ENCODE results near the gene B3GALT2.

The B3GALT2 gene

DNA sequence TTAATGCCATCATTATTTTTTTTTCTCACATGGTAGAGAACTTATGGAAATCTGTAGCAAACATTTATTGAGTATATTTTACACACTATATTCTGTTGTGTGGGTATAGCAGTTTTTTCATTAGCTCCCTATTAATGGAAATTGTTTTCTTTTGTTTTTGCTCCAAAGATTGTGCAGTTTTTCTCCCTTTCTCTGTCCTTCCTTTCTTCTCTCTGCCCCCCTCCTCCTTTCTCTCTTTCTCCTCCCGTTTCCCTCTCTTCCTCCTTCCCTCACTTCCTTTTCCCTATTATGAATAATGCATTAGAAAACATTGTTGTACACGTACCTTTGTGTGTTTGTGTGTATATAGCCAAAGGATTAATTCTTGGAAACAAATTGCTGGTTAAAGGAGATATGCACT, 44.0 kb downstream of the B3GALT2 start:
- no peak for TF ChIP-seq RAD21 (IDR thresholded peaks at IDR 0.05; ENCODE audit: low read depth)
- TF ChIP-seq MAX (IDR thresholded peaks at IDR 0.05) = no peak
- no peak for TF ChIP-seq CEBPB (IDR thresholded peaks at IDR 0.05)
- no peak for TF ChIP-seq FOXM1 (IDR thresholded peaks at IDR 0.05; ENCODE audit: borderline replicate concordance, low read depth)
- no peak for TF ChIP-seq ZBTB7A (IDR thresholded peaks at IDR 0.05; ENCODE audit: low read depth)
- no peak for TF ChIP-seq YY1 (IDR thresholded peaks at IDR 0.05; ENCODE audit: low read depth)
- no peak for TF ChIP-seq USF1 (IDR thresholded peaks at IDR 0.05)
- TF ChIP-seq TEAD4 (IDR thresholded peaks at IDR 0.05) = no peak
- TF ChIP-seq EP300 (IDR thresholded peaks at IDR 0.05; ENCODE audit: borderline replicate concordance) = no peak
- no peak for TF ChIP-seq CREB1 (IDR thresholded peaks at IDR 0.05; ENCODE audit: low read depth)
- TF ChIP-seq EGR1 (IDR thresholded peaks at IDR 0.05) = no peak
- TF ChIP-seq NFIC (IDR thresholded peaks at IDR 0.05) = no peak
- TF ChIP-seq TCF12 (IDR thresholded peaks at IDR 0.05; ENCODE audit: low read depth) = no peak
- TF ChIP-seq REST (IDR thresholded peaks at IDR 0.05; ENCODE audit: low read depth) = no peak
- TF ChIP-seq TAF1 (IDR thresholded peaks at IDR 0.05; ENCODE audit: low read depth) = no peak

GRCh38 chr1:193141804-193142203, 44.6 kb downstream of the B3GALT2 start:
- TF ChIP-seq MAX (IDR thresholded peaks at IDR 0.05) = no peak
- TF ChIP-seq TAF1 (IDR thresholded peaks at IDR 0.05; ENCODE audit: low read depth) = no peak
- no peak for TF ChIP-seq TEAD4 (IDR thresholded peaks at IDR 0.05)
- no peak for TF ChIP-seq EGR1 (IDR thresholded peaks at IDR 0.05)

- TF ChIP-seq EP300 (IDR thresholded peaks at IDR 0.05; ENCODE audit: borderline replicate concordance) = no peak
- no peak for TF ChIP-seq NFIC (IDR thresholded peaks at IDR 0.05)
- TF ChIP-seq EGR1 (IDR thresholded peaks at IDR 0.05) = no peak
These were observed 46.2 kb downstream of the B3GALT2 start for GRCh38 chr1:193140254-193140653.

DNA sequence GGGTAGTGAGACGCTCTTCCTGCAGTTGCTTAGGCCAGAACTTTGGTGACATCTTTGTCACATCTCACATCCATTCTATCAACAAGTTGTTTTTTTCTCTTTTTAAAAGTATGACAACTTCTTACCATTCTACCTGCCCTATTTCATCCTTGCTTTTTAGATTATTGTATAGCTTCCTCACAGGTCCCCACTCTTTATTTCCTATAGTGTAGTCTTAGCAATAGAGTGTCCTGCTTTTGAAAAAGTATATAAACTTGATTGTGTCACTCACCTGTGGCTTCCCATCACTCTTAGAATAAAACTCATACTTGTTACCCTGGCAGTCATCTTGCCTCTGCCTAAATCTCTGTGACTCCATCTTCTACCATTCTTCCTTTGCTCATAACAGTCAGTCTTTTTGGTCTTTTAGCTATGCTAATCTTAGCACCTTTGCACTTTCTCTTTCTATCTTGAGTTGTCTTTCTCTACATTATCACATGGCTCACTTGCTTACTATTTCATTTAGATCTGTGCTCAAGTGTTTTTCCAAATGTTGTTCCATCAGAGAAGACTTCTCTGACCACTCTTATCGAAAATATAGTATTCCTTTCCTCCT, 55.0 kb downstream of the B3GALT2 start:
- TF ChIP-seq ZBTB7A (IDR thresholded peaks at IDR 0.05; ENCODE audit: low read depth) = no peak
- TF ChIP-seq REST (IDR thresholded peaks at IDR 0.05; ENCODE audit: low read depth) = no peak
- no peak for TF ChIP-seq CREB1 (IDR thresholded peaks at IDR 0.05; ENCODE audit: low read depth)
- no peak for TF ChIP-seq RAD21 (IDR thresholded peaks at IDR 0.05; ENCODE audit: low read depth)
- TF ChIP-seq EP300 (IDR thresholded peaks at IDR 0.05; ENCODE audit: borderline replicate concordance) = no peak
- TF ChIP-seq FOXM1 (IDR thresholded peaks at IDR 0.05; ENCODE audit: borderline replicate concordance, low read depth) = no peak
- TF ChIP-seq TAF1 (IDR thresholded peaks at IDR 0.05; ENCODE audit: low read depth) = no peak
- TF ChIP-seq USF1 (IDR thresholded peaks at IDR 0.05) = no peak

Measured in Ishikawa (cell line).